HepG2 (cell line): Measurements from ENCODE around the gene MYOZ1. TPM values are rescaled to one million over a fixed set of nuclear protein-coding genes. Genes with fewer than 3 reads are reported as not detected.

ENCODE experiments used
- ARNTL ChIP-seq: sonication (generic); formaldehyde crosslinking; IDR thresholded peaks from 2 replicates; pipeline ENCODE4 v1.4.0; 2020; ENCODE audit warnings: mild to moderate bottlenecking, missing genetic modification reagents
- CEBPG ChIP-seq: IDR thresholded peaks from 2 replicates; pipeline ENCODE4 v1.6.1; 2016
- CENPT ChIP-seq: sonication (generic); formaldehyde crosslinking; IDR thresholded peaks from 2 replicates; pipeline ENCODE4 v1.8.0; 2022; ENCODE audit warnings: low read depth, mild to moderate bottlenecking, moderate library complexity, missing genetic modification reagents
- DRAP1 ChIP-seq: IDR thresholded peaks from 2 replicates; pipeline ENCODE4 v1.6.1; 2016; ENCODE audit warnings: missing genetic modification reagents, missing compliant biosample characterization
- FOXA1 ChIP-seq, 2 experiments: fragments of 450-650 bp in 1 of 2; sonication (generic) in 1 of 2; formaldehyde crosslinking in 1 of 2; IDR thresholded peaks; 2 replicates each; pipeline versions ENCODE4 v1.4.0 to v1.6.1; 2016 to 2020; ENCODE audit warnings: missing genetic modification reagents in 1 of 2
- FOXO1 ChIP-seq: sonication (generic); formaldehyde crosslinking; IDR thresholded peaks from 2 replicates; pipeline ENCODE4 v1.4.0; 2020; ENCODE audit warnings: missing genetic modification reagents
- GTF2F1 ChIP-seq: fragments of 150-350 bp; IDR thresholded peaks from 2 replicates; pipeline ENCODE4 v1.6.1; 2014; ENCODE audit warnings: low read length
- GZF1 ChIP-seq: sonication (generic); formaldehyde crosslinking; IDR thresholded peaks from 2 replicates; pipeline ENCODE4 v1.5.1; 2020; ENCODE audit warnings: mild to moderate bottlenecking, missing genetic modification reagents
- HMG20B ChIP-seq: conservative IDR thresholded peaks from 2 replicates; pipeline ENCODE4 v1.6.1; 2016; ENCODE audit warnings: missing genetic modification reagents, missing compliant biosample characterization
- HNF4A ChIP-seq: sonication (generic); formaldehyde crosslinking; IDR thresholded peaks from 2 replicates; pipeline ENCODE4 v1.4.0; 2020; ENCODE audit warnings: missing genetic modification reagents
- KAT2B ChIP-seq: fragments of 150-350 bp; IDR thresholded peaks from 2 replicates; pipeline ENCODE4 v1.6.1; 2014; ENCODE audit warnings: low read depth, low read length, borderline replicate concordance
- KAT8 ChIP-seq: IDR thresholded peaks from 2 replicates; pipeline ENCODE4 v1.6.1; 2016; ENCODE audit warnings: missing genetic modification reagents, missing compliant biosample characterization
- MIER3 ChIP-seq: IDR thresholded peaks from 2 replicates; pipeline ENCODE4 v1.6.1; 2016; ENCODE audit warnings: missing compliant biosample characterization, borderline replicate concordance
- NFYC ChIP-seq: IDR thresholded peaks from 2 replicates; pipeline ENCODE4 v1.6.1; 2016; ENCODE audit warnings: missing genetic modification reagents, missing compliant biosample characterization
- PHF5A ChIP-seq: IDR thresholded peaks from one replicate; pipeline ENCODE4 v1.6.1; 2018; ENCODE audit warnings: low read depth, missing genetic modification reagents; ENCODE audit not compliant: unreplicated experiment
- POLR2G ChIP-seq: fragments of 200-400 bp; formaldehyde crosslinking; IDR thresholded peaks from 2 replicates; pipeline ENCODE4 v1.6.1; 2018; ENCODE audit warnings: mild to moderate bottlenecking, low read depth, low read length, moderate library complexity
- RFXANK ChIP-seq: IDR thresholded peaks from 2 replicates; pipeline ENCODE4 v1.6.1; 2016
- SKI ChIP-seq: fragments of 450-650 bp; IDR thresholded peaks from one replicate; pipeline ENCODE4 v1.6.1; 2018; ENCODE audit warnings: mild to moderate bottlenecking; ENCODE audit not compliant: partially characterized antibody
- SOX13 ChIP-seq, 3 experiments: fragments of 450-650 bp in 1 of 3; sonication (generic) in 1 of 3; formaldehyde crosslinking in 1 of 3; IDR thresholded peaks in 2 of 3; conservative IDR thresholded peaks in 1 of 3; 2 replicates each; pipeline versions ENCODE4 v1.5.0 to v1.6.1; 2016 to 2020; ENCODE audit warnings: antibody characterized with exemption in 1 of 3, mild to moderate bottlenecking in 1 of 3, missing compliant biosample characterization in 1 of 3, missing genetic modification reagents in 1 of 3, moderate library complexity in 1 of 3
- TBX2 ChIP-seq: sonication (generic); formaldehyde crosslinking; IDR thresholded peaks from 2 replicates; pipeline ENCODE4 v1.5.0; 2020; ENCODE audit warnings: missing genetic modification reagents, mild to moderate bottlenecking, borderline replicate concordance
- TOE1 ChIP-seq: sonication (generic); formaldehyde crosslinking; IDR thresholded peaks from 2 replicates; pipeline ENCODE4 v1.4.0; 2020; ENCODE audit warnings: mild to moderate bottlenecking, missing genetic modification reagents
- ZBTB42 ChIP-seq: sonication (generic); formaldehyde crosslinking; IDR thresholded peaks from 2 replicates; pipeline ENCODE4 v1.5.0; 2020; ENCODE audit warnings: mild to moderate bottlenecking, missing genetic modification reagents
- ZFX ChIP-seq: sonication (generic); formaldehyde crosslinking; IDR thresholded peaks from 2 replicates; pipeline ENCODE4 v1.4.0; 2020; ENCODE audit warnings: mild to moderate bottlenecking, low read depth, missing genetic modification reagents, moderate library complexity
- ZFY ChIP-seq: sonication (generic); formaldehyde crosslinking; IDR thresholded peaks from 2 replicates; pipeline ENCODE4 v1.4.0; 2020; ENCODE audit warnings: missing genetic modification reagents
- ZKSCAN8 ChIP-seq: IDR thresholded peaks from 2 replicates; pipeline ENCODE4 v1.6.1; 2016; ENCODE audit warnings: borderline replicate concordance, missing genetic modification reagents, missing compliant biosample characterization
- ZMYM4 ChIP-seq: sonication (generic); formaldehyde crosslinking; IDR thresholded peaks from 2 replicates; pipeline ENCODE4 v1.8.1; 2023; ENCODE audit warnings: mild to moderate bottlenecking, missing genetic modification reagents
- ZNF124 ChIP-seq: sonication (generic); formaldehyde crosslinking; IDR thresholded peaks from 2 replicates; pipeline ENCODE4 v1.4.0; 2020; ENCODE audit warnings: missing genetic modification reagents
- ZNF180 ChIP-seq: sonication (generic); formaldehyde crosslinking; IDR thresholded peaks from 2 replicates; pipeline ENCODE4 v1.4.0; 2020; ENCODE audit warnings: low read depth, missing genetic modification reagents, borderline replicate concordance
- ZNF496 ChIP-seq: sonication (generic); formaldehyde crosslinking; IDR thresholded peaks from 2 replicates; pipeline ENCODE4 v1.8.1; 2023; ENCODE audit warnings: mild to moderate bottlenecking, moderate library complexity, missing genetic modification reagents; ENCODE audit not compliant: insufficient replicate concordance
- ZNF614 ChIP-seq: IDR thresholded peaks from 2 replicates; pipeline ENCODE4 v1.6.1; 2018; ENCODE audit warnings: missing biosample characterization, missing genetic modification reagents, inconsistent platforms, borderline replicate concordance
- ZNF616 ChIP-seq: sonication (generic); formaldehyde crosslinking; IDR thresholded peaks from 2 replicates; pipeline ENCODE4 v1.5.0; 2020; ENCODE audit warnings: low read depth, mild to moderate bottlenecking, missing genetic modification reagents
- ZSCAN29 ChIP-seq: sonication (generic); formaldehyde crosslinking; conservative IDR thresholded peaks from 2 replicates; pipeline ENCODE4 v1.4.0; 2020; ENCODE audit warnings: mild to moderate bottlenecking, missing genetic modification reagents
- polyA plus RNA-seq, 8 experiments: library from polyadenylated mRNA; depleted of rRNA in 3 of 8; stranded (reverse) in 7 of 8; unstranded in 1 of 8; fragments of >200 nt; fragmentation: Illumina TruSeq in 4 of 8; extraction: Trizol in 4 of 8; gene quantifications; 2 replicates each; pipeline versions ENCODE4 v1.2.1 to v1.2.3, GENCODE V29; 2011 to 2016; ENCODE audit warnings: low read depth in 4 of 8, missing spikeins in 1 of 8, mixed read lengths in 1 of 8; ENCODE audit not compliant: insufficient read depth in 1 of 8
- total RNA-seq, 5 experiments: library from RNA; depleted of rRNA; stranded (reverse); fragments of >200 nt; fragmentation: Illumina TruSeq; extraction: Trizol; gene quantifications; 2 replicates each; pipeline ENCODE4 v1.2.3, GENCODE V29; 2016; ENCODE audit warnings: low read depth in 1 of 5
- TF ChIP-seq, protein P1 (sequence below): IDR thresholded peaks from 2 replicates; pipeline ENCODE4 v1.6.1; 2016

Gene MYOZ1
- total and polyA plus RNA-seq, 2 of the 13 experiments (the other 11 are each of a cell fraction or from before 2014, with no cell fraction given): not detected

DNA sequence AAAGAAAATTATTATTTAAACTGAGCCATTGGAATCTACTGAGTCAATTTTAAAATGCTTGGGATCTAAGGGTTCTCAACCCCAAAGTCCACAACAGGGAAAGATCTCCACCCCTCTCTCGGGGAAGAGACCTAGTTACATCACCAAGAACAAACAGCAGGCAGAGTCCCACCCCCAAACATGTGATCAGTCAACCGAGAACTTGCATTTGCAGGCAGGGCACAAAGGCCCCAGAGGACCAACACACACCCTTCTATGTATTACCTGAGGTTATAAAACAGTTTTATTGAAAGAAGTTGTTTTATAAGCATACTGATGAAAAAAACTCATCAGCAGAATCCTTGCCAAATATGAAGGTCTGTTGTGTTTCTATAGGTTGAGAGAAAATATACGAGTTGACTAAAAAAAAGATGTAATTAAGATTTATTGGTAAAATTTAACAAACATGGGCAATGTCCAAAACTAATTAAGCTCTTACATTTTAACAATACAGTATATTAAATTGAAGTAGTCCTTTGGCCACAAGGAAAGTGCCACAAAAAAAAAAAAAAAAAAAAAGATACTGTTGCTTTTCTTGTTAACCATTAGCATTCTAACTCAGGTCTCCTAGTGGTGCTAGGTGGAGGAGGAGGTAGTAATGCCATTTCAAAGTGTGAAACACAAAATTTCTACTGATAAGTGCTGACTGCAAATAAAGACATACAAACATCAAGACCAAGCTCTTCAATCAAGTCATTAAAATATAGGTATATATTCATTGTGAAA lies 49.2 kb downstream of the MYOZ1 start (continued):
- TF ChIP-seq POLR2G (no peak), ZFX (CRISPR knock-in tag) (0 out of 2 replicates have a peak, but pooled peaks have one; percentile 20), ZMYM4 (CRISPR knock-in tag) (peak; percentile 72), ZNF616 (CRISPR knock-in tag) (no peak), SOX13 (IDR thresholded peaks at IDR 0.05) (0 out of 2 replicates have a peak, but pooled peaks have one; percentile 28), SOX13 (CRISPR knock-in tag; conservative IDR thresholded peaks at IDR 0.05 in 1 of 2, IDR thresholded peaks at IDR 0.05 in 1 of 2) (peak in 1 of 2 experiments; percentile 88; a peak in 2 of 4 replicates), ZNF180 (CRISPR knock-in tag) (no peak), ZNF614 (CRISPR knock-in tag) (peak; percentile 71; the same call in 1 of the 2 replicates), CENPT (CRISPR knock-in tag) (no peak), TOE1 (CRISPR knock-in tag) (no peak), KAT2B (no peak), RFXANK (CRISPR knock-in tag) (peak; percentile 64; the same call in 1 of the 2 replicates), DRAP1 (CRISPR knock-in tag) (peak; percentile 64; the same call in 1 of the 2 replicates), GTF2F1 (no peak), ZNF496 (CRISPR knock-in tag) (no peak), KAT8 (CRISPR knock-in tag) (peak; percentile 66; the same call in 1 of the 2 replicates), HMG20B (CRISPR knock-in tag) (0 out of 2 replicates have a peak, but pooled peaks have one; percentile 20), HNF4A (CRISPR knock-in tag) (peak; percentile 84), FOXO1 (peak; percentile 76), ARNTL (peak; percentile 82), NFYC (CRISPR knock-in tag) (peak; percentile 25; the same call in 1 of the 2 replicates), SKI (peak; percentile 35), CEBPG (CRISPR knock-in tag) (peak; percentile 85), GZF1 (CRISPR knock-in tag) (no peak), FOXA1 (IDR thresholded peaks at IDR 0.05) (no peak), FOXA1 (CRISPR knock-in tag; IDR thresholded peaks at IDR 0.05) (peak; percentile 84), ZKSCAN8 (CRISPR knock-in tag) (no peak), PHF5A (peak; percentile 51), ZBTB42 (no peak), ZNF124 (peak; percentile 74; the same call in 1 of the 2 replicates), ZSCAN29 (CRISPR knock-in tag) (no peak), MIER3 (CRISPR knock-in tag) (peak; percentile 54; the same call in 1 of the 2 replicates), TBX2 (CRISPR knock-in tag) (peak; percentile 72), ZFY (peak; percentile 10; the same call in 1 of the 2 replicates)
- TF ChIP-seq, protein P1, sequence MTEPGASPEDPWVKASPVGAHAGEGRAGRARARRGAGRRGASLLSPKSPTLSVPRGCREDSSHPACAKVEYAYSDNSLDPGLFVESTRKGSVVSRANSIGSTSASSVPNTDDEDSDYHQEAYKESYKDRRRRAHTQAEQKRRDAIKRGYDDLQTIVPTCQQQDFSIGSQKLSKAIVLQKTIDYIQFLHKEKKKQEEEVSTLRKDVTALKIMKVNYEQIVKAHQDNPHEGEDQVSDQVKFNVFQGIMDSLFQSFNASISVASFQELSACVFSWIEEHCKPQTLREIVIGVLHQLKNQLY: peak; percentile 89
